Measurements from ENCODE around the gene PTPRN2.

The PTPRN2 gene

GRCh38 chr7:157637216-157637949 lies 950.2 kb downstream of the PTPRN2 start:
- no peak for DNase-seq

GRCh38 chr7:157635669-157636068 lies 952.0 kb downstream of the PTPRN2 start:
- DNase-seq: no peak

GRCh38 chr7:157635148-157635500 lies 952.5 kb downstream of the PTPRN2 start:
- no peak for DNase-seq

GRCh38 chr7:157634401-157635147 lies 953.0 kb downstream of the PTPRN2 start:
- DNase-seq: no peak

- DNase-seq: no peak
These were observed 954.0 kb downstream of the PTPRN2 start for GRCh38 chr7:157633465-157634185.

- DNase-seq: no peak
These were observed 957.2 kb downstream of the PTPRN2 start for GRCh38 chr7:157630301-157630853.

- no peak for DNase-seq
These were observed 959.2 kb downstream of the PTPRN2 start for GRCh38 chr7:157628456-157628855.

GRCh38 chr7:157627646-157628045 lies 960.0 kb downstream of the PTPRN2 start:
- DNase-seq: no peak

GRCh38 chr7:157627033-157627432 lies 960.6 kb downstream of the PTPRN2 start:
- DNase-seq: no peak

GRCh38 chr7:157625973-157626742 lies 961.5 kb downstream of the PTPRN2 start:
- DNase-seq: no peak

GRCh38 chr7:157623556-157623955 lies 964.1 kb downstream of the PTPRN2 start:
- no peak for DNase-seq

GRCh38 chr7:157622408-157623205 lies 965.0 kb downstream of the PTPRN2 start:
- no peak for DNase-seq

- DNase-seq: no peak
These were observed 965.6 kb downstream of the PTPRN2 start for GRCh38 chr7:157622000-157622399.

- DNase-seq: no peak
These were observed 966.4 kb downstream of the PTPRN2 start for GRCh38 chr7:157621131-157621681.

GRCh38 chr7:157620616-157621015 lies 967.0 kb downstream of the PTPRN2 start:
- DNase-seq: no peak

- DNase-seq: no peak
These were observed 967.7 kb downstream of the PTPRN2 start for GRCh38 chr7:157619753-157620525.

- DNase-seq: no peak
These were observed 968.6 kb downstream of the PTPRN2 start for GRCh38 chr7:157618823-157619606.

- no peak for DNase-seq
These were observed 969.4 kb downstream of the PTPRN2 start for GRCh38 chr7:157618091-157618726.

GRCh38 chr7:157617401-157617800 lies 970.2 kb downstream of the PTPRN2 start:
- DNase-seq: no peak
